Measurements from ENCODE around the gene GREB1. TPM values are rescaled to one million over a fixed set of nuclear protein-coding genes. Genes with fewer than 3 reads are reported as not detected.
A peak's percentile ranks its signal among the peaks of the same experiment; 100 is the strongest.

GREB1 gene
- total and polyA plus RNA-seq, 2 of the 13 experiments (the other 11 are each of a cell fraction or from before 2014, with no cell fraction given): 31.3 to 61.2 TPM

- Histone ChIP-seq H3K9me3 (ENCODE audit: low read length) (no peaks in the 10 kb centered on the region), H3K9ac (ENCODE audit: insufficient read depth, low read depth, low read length) (no peak overlapping the region), H3K27ac (ENCODE audit: extremely low read length, insufficient read depth, low read length) (no peak overlapping the region), H3K4me1 (ENCODE audit: insufficient read depth, low read length) (peaks cover 75% of the 10 kb centered on the region), H3K36me3 (replicated peaks in 1 of 2; ENCODE audit: control insufficient read depth in 1 of 2, insufficient read depth in 2 of 2, low read length in 2 of 2) (peaks cover 11 to 57% of the 10 kb centered on the region in 2 experiments), H3K4me3 (replicated peaks in 1 of 3; ENCODE audit: insufficient read depth in 1 of 3, low read depth in 2 of 3, low read length in 3 of 3) (no peak overlapping the region), H2AFZ (ENCODE audit: low read length) (no peak overlapping the region), H4K20me1 (ENCODE audit: insufficient read depth, low read length) (peaks cover 45% of the 10 kb centered on the region), H3K27me3 (ENCODE audit: control insufficient read depth in 1 of 2, insufficient read depth in 2 of 2, low read length in 2 of 2) (no peaks in the 10 kb centered on the region), H3K4me2 (ENCODE audit: low read depth, low read length) (peak overlapping the region; percentile 54; the same call in 1 of the 2 replicates), H3K79me2 (ENCODE audit: insufficient read depth, low read length) (peaks cover 98% of the 10 kb centered on the region)
- POLR2A ChIA-PET: interaction anchor here (1.1 to 3.1 kb wide), 4 partner anchors 10 to 53 kb away, joined by 3 to 13 read pairs (median 5); partner anchors contain the start of gene GREB1
- WGBS (ENCODE audit: low lambda C conversion rate): 93% methylated on average over 16 of the region's 16 CpGs
- DNase-seq (ENCODE audit: low spot score) (no peak), ATAC-seq (no peak), FAIRE-seq (no peak)
- in situ Hi-C loops (cut with HindIII; ENCODE audit: extremely low pct_ligation_motif_present, low pct_unique_long_range_greater_than_20kb): no loop called here
- BruUV-seq (replicated peaks): no TSS peak
- intact Hi-C loops (cut with micrococcal nuclease; ENCODE audit: unreplicated experiment): loop anchor here (2.0 kb wide), 1 partner anchor 73 kb away; no protein-coding TSS in a partner anchor
- CTCF ChIA-PET (ENCODE audit: low intra/inter-chr PET ratio, low total read pairs): no interaction called here
- no peak for TF ChIP-seq SSRP1 (CRISPR knock-in tag; IDR thresholded peaks at IDR 0.05)
- TF ChIP-seq ZFP36 (IDR thresholded peaks at IDR 0.05; ENCODE audit: borderline replicate concordance, low read depth, low read length, partially characterized antibody): no peak
- no peak for TF ChIP-seq MXD1 (CRISPR knock-in tag; IDR thresholded peaks at IDR 0.05)
- no peak for TF ChIP-seq SIN3B (IDR thresholded peaks at IDR 0.05; ENCODE audit: low read length)
- TF ChIP-seq NONO (IDR thresholded peaks at IDR 0.05): no peak
- 0 out of 2 replicates have a peak, but pooled peaks have one; percentile 22 for TF ChIP-seq NONO (CRISPR knock-in tag; conservative IDR thresholded peaks at IDR 0.05)
- no peak for TF ChIP-seq LRRFIP1 (CRISPR knock-in tag; conservative IDR thresholded peaks at IDR 0.05)
- TF ChIP-seq ZNF792 (CRISPR knock-in tag; IDR thresholded peaks at IDR 0.05): no peak
- TF ChIP-seq ZNF24 (IDR thresholded peaks at IDR 0.05): no peak
- no peak for TF ChIP-seq RCOR2 (CRISPR knock-in tag; IDR thresholded peaks at IDR 0.05)
- TF ChIP-seq ZNF629 (CRISPR knock-in tag; conservative IDR thresholded peaks at IDR 0.05): peak; percentile 97
- TF ChIP-seq ZNF234 (CRISPR knock-in tag; conservative IDR thresholded peaks at IDR 0.05): no peak
- TF ChIP-seq GPN1 (CRISPR knock-in tag; IDR thresholded peaks at IDR 0.05; ENCODE audit: borderline replicate concordance): no peak
- TF ChIP-seq UBTF (CRISPR knock-in tag; IDR thresholded peaks at IDR 0.05): no peak
- no peak for TF ChIP-seq BATF2 (CRISPR knock-in tag; IDR thresholded peaks at IDR 0.05)
- no peak for TF ChIP-seq MBD4 (IDR thresholded peaks at IDR 0.05; ENCODE audit: borderline replicate concordance, low read length)
- TF ChIP-seq YEATS2 (CRISPR knock-in tag; IDR thresholded peaks at IDR 0.05; ENCODE audit: borderline replicate concordance): no peak
- no peak for TF ChIP-seq ETV6 (CRISPR knock-in tag; conservative IDR thresholded peaks at IDR 0.05)
- TF ChIP-seq ZMYM3 (CRISPR knock-in tag; IDR thresholded peaks at IDR 0.05): peak; percentile 95
- no peak for TF ChIP-seq PHF8 (CRISPR knock-in tag; IDR thresholded peaks at IDR 0.05)
Measured at GRCh38 chr2:11551569-11552259, 17.9 kb downstream of the GREB1 start.

Measured in HepG2 (cell line).